ENCODE results near the gene TCHP.

TCHP gene

DNA sequence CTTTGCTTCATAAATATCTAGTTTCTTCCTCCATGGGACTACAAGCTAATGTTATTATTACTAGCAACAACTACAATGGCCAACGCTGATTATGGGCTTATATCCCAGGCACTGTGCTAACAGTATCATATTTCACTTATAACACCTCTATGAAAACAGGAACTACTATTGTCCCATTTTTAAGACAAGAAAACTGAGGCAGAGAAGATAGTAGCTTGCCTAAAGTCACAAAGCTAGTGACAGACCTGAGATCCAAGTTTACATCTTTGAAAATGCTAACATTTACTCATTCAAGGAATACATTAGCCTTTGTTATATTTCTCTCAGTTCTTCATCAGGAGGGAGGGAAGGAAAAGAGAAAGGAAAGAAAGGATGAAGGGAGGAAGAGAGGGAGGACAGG, 63.3 kb downstream of the TCHP start:
- Histone ChIP-seq H3K27me3 (ENCODE audit: insufficient read depth, poor library complexity, severe bottlenecking) (no peaks in the 10 kb centered on the region), H3K27ac (ENCODE audit: poor library complexity, severe bottlenecking) (no peak overlapping the region), H3K9me3 (ENCODE audit: severe bottlenecking) (no peaks in the 10 kb centered on the region), H3K4me1 (ENCODE audit: insufficient read depth, poor library complexity, severe bottlenecking) (no peaks in the 10 kb centered on the region), H3K36me3 (ENCODE audit: low read depth) (peaks cover 76% of the 10 kb centered on the region), H3K4me3 (ENCODE audit: severe bottlenecking) (no peak overlapping the region)
- no peak for DNase-seq (ENCODE audit: low spot score)
- TF ChIP-seq, protein P1, sequence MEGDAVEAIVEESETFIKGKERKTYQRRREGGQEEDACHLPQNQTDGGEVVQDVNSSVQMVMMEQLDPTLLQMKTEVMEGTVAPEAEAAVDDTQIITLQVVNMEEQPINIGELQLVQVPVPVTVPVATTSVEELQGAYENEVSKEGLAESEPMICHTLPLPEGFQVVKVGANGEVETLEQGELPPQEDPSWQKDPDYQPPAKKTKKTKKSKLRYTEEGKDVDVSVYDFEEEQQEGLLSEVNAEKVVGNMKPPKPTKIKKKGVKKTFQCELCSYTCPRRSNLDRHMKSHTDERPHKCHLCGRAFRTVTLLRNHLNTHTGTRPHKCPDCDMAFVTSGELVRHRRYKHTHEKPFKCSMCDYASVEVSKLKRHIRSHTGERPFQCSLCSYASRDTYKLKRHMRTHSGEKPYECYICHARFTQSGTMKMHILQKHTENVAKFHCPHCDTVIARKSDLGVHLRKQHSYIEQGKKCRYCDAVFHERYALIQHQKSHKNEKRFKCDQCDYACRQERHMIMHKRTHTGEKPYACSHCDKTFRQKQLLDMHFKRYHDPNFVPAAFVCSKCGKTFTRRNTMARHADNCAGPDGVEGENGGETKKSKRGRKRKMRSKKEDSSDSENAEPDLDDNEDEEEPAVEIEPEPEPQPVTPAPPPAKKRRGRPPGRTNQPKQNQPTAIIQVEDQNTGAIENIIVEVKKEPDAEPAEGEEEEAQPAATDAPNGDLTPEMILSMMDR (IDR thresholded peaks at IDR 0.05; ENCODE audit: poor library complexity, severe bottlenecking) = no peak
- ATAC-seq (ENCODE audit: low read depth) = no peak

DNA sequence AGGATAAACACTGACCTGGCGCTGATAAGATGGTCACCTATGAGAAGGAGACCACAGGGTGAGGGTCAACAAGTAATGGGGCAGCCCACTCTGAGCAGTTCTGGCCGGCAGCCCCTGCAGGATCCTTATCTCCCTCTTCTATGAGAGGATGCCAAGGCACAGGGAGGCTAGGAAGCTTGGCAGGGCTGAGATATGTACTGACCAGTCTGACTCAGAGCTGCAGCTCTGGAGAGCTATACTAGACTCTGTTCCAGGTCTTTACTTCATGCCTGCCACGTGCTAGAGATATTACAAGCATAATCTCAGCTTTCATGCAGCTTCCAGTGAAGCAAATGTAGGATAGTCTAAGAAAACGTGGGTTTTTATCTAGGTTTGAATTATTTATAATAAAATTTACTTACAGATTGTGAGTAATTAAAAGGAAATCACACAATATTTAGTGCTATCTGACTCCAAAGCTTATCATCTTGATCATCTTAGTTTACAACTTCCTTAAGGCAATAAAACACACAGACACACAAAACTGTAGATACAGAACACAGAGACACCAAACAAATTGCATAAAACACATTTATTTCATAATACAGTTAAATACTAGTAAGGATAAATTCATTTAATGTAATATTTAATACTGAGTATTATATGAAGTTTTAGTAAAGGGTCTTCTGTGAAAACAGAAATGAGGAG, 63.8 kb downstream of the TCHP start:
- Histone ChIP-seq H3K27ac (ENCODE audit: poor library complexity, severe bottlenecking) (no peak overlapping the region), H3K36me3 (ENCODE audit: low read depth) (peaks cover 76% of the 10 kb centered on the region), H3K4me3 (ENCODE audit: severe bottlenecking) (no peak overlapping the region), H3K27me3 (ENCODE audit: insufficient read depth, poor library complexity, severe bottlenecking) (no peaks in the 10 kb centered on the region), H3K4me1 (ENCODE audit: insufficient read depth, poor library complexity, severe bottlenecking) (no peaks in the 10 kb centered on the region), H3K9me3 (ENCODE audit: severe bottlenecking) (no peaks in the 10 kb centered on the region)
- TF ChIP-seq, protein P1 (IDR thresholded peaks at IDR 0.05; ENCODE audit: poor library complexity, severe bottlenecking) = no peak
- no peak for DNase-seq (ENCODE audit: low spot score)
- no peak for ATAC-seq (ENCODE audit: low read depth)

DNA sequence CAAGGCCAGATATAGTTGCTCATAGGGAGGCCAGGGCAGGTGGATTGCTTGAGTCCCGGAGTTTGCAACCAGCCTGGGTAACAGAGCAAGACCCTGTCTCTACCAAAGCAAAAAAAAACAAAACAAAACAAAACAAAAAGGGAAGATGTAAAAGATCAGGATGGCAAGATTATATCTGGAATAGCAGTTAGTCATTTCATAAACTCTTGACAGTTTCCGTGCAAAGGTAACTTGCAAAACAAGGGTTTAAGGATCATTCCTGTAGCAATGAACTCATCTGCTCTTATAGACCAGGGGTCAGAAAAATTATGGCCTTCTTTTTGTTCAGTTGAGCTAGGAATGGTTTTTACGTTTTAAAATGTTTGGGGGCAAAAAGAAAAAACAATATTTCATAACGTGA, 66.5 kb downstream of the TCHP start:
- H3K4me3 ChIP-seq (ENCODE audit: severe bottlenecking) = no peak overlapping the region
- DNase-seq (ENCODE audit: low spot score) (no peak), ATAC-seq (ENCODE audit: low read depth) (no peak)
- no peak overlapping the region for H3K27ac ChIP-seq (ENCODE audit: poor library complexity, severe bottlenecking)
- TF ChIP-seq, protein P1 (IDR thresholded peaks at IDR 0.05; ENCODE audit: poor library complexity, severe bottlenecking) = no peak
- no peaks in the 10 kb centered on the region for H3K27me3 ChIP-seq (ENCODE audit: insufficient read depth, poor library complexity, severe bottlenecking)
- H3K36me3 ChIP-seq (ENCODE audit: low read depth) = peaks cover 67% of the 10 kb centered on the region
- no peaks in the 10 kb centered on the region for H3K4me1 ChIP-seq (ENCODE audit: insufficient read depth, poor library complexity, severe bottlenecking)
- no peaks in the 10 kb centered on the region for H3K9me3 ChIP-seq (ENCODE audit: severe bottlenecking)

DNA sequence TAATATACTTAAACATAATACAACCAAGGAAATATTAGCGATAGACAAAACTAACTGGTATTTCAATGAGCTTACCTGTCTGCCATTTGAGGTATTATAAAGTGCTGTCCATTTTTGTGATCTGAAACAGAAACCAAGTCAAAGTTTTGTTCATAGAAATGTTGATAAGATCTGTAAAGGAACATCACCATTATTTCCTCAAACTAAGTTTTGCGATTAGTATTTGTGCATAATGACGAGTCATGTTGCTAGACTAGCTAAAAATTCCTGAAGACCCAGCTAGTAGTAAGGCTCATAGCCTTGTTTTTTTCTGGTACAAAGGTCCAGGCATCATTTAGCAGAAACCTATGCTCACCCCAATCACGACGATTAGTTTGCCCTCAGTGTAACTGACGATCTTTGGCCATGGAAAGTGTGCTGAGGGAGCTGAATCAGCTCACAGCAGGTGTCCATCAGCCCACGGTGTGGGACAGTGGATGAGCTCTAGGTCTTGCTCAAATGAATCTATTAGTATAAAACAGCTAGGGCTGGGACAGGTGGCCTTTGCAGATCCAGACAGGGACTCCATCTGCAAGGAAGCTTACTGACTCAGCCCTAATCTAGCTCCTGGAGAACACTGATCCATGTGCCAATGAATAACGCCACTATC, 67.4 kb downstream of the TCHP start:
- TF ChIP-seq, protein P1 (IDR thresholded peaks at IDR 0.05; ENCODE audit: poor library complexity, severe bottlenecking) = no peak
- no peak for DNase-seq (ENCODE audit: low spot score)
- Histone ChIP-seq H3K27ac (ENCODE audit: poor library complexity, severe bottlenecking) (no peak overlapping the region), H3K36me3 (ENCODE audit: low read depth) (peaks cover 62% of the 10 kb centered on the region), H3K9me3 (ENCODE audit: severe bottlenecking) (no peaks in the 10 kb centered on the region), H3K27me3 (ENCODE audit: insufficient read depth, poor library complexity, severe bottlenecking) (no peaks in the 10 kb centered on the region), H3K4me1 (ENCODE audit: insufficient read depth, poor library complexity, severe bottlenecking) (no peaks in the 10 kb centered on the region), H3K4me3 (ENCODE audit: severe bottlenecking) (no peak overlapping the region)
- ATAC-seq (ENCODE audit: low read depth) = no peak

Measured in RWPE2 (cell line).